Lung (tissue), 12 donors: ENCODE measurements around the gene ATP23. TPM values are rescaled to one million over a fixed set of nuclear protein-coding genes. Genes with fewer than 3 reads are reported as not detected.

Experiments
- ATAC-seq: fragments of 200-7000 bp; cut with Tn5 transposase; one replicate; pipeline ENCODE4 v1.9.1; 2020; ENCODE audit warnings: moderate number of reproducible peaks; ENCODE audit not compliant: insufficient read depth, low FRiP score
- DNase-seq, 3 donors: peaks; one replicate each; pipeline ENCODE4 v3.0.0-alpha.2; 2013 to 2017
- H3K27ac ChIP-seq, 2 donors: one replicate each; pipeline ENCODE4 v1.5.1; 2013; ENCODE audit warnings: mild to moderate bottlenecking in 2 of 2, moderate library complexity in 2 of 2, control low read depth in 1 of 2, inconsistent platforms in 1 of 2, low read depth in 1 of 2, low read length in 1 of 2
- H3K27me3 ChIP-seq, 3 donors: one replicate each; pipeline ENCODE4 v1.5.1; 2013; ENCODE audit warnings: low read length in 2 of 3; ENCODE audit not compliant: control insufficient read depth in 3 of 3, insufficient read depth in 3 of 3
- H3K36me3 ChIP-seq, 4 donors: one replicate each; pipeline ENCODE4 v1.5.1; 2013; ENCODE audit warnings: low read length in 4 of 4, mild to moderate bottlenecking in 1 of 4, moderate library complexity in 1 of 4; ENCODE audit not compliant: control insufficient read depth in 4 of 4, insufficient read depth in 4 of 4
- H3K4me1 ChIP-seq, 5 donors: one replicate each; pipeline ENCODE4 v1.5.1; 2013; ENCODE audit warnings: low read length in 5 of 5, mild to moderate bottlenecking in 2 of 5, moderate library complexity in 1 of 5; ENCODE audit not compliant: control insufficient read depth in 5 of 5, insufficient read depth in 5 of 5
- H3K4me3 ChIP-seq: one replicate; pipeline ENCODE4 v1.5.1; 2013; ENCODE audit warnings: mild to moderate bottlenecking, control low read depth, moderate library complexity
- H3K9ac ChIP-seq, 2 donors: one replicate each; pipeline ENCODE4 v1.5.1; 2013; ENCODE audit warnings: low read length in 2 of 2, control low read depth in 1 of 2; ENCODE audit not compliant: insufficient read depth in 1 of 2
- H3K9me3 ChIP-seq, 4 donors: one replicate each; pipeline ENCODE4 v1.5.1; 2013; ENCODE audit warnings: low read length in 3 of 4, mild to moderate bottlenecking in 1 of 4, moderate library complexity in 1 of 4; ENCODE audit not compliant: control insufficient read depth in 4 of 4, insufficient read depth in 3 of 4
- CTCF ChIP-seq: IDR thresholded peaks from 2 replicates; pipeline ENCODE4 v1.5.1; 2012; ENCODE audit warnings: mild to moderate bottlenecking; ENCODE audit errors: control extremely low read depth, extremely low read depth
- WGBS, 2 donors: extraction: QIAGEN DNeasy Blood & Tissue Kit; methylation state at CpG; one replicate each; pipeline ENCODE4 v1.1.7; 2013; 5-methylcytosine and 5-hydroxymethylcytosine counted together
- polyA plus RNA-seq, 2 donors: library from polyadenylated mRNA; stranded (reverse); fragments of 200-250 nt; gene quantifications; one replicate each; pipeline ENCODE4 v1.2.1, GENCODE V29; 2013
- total RNA-seq, 2 donors: library from RNA; depleted of rRNA in 1 of 2; stranded (reverse); fragments of >200 nt in 1 of 2; gene quantifications; one replicate each; pipeline ENCODE4 v1.2.1, GENCODE V29; 2014 to 2021
- donor health status: control.
- donor health status: control.
- donor health status: Bipolar disorder and iron deficiency.
- donor health status: healthy.
- donor health status: DM: yes; HTN: yes; CAD: no.

The ATP23 gene
- total and polyA plus RNA-seq, 4 donors, result 3.6 to 6.9 (median 5.9) TPM

- Histone ChIP-seq H3K9me3 (no peaks in the 10 kb centered on the region), H3K27me3 (peaks cover 0 to 4% (median 0%) of the 10 kb centered on the region in 3 donors), H3K9ac (no peak overlapping the region), H3K4me1 (peaks cover 0 to 7% (median 0%) of the 10 kb centered on the region in 5 donors), H3K36me3 (peaks cover 0 to 3% (median 0%) of the 10 kb centered on the region in 4 donors), H3K27ac (no peak overlapping the region), H3K4me3 (no peak overlapping the region)
- peak; percentile 100 for TF ChIP-seq CTCF
- WGBS, 2 donors, result 41 to 43% methylated on average over 26 of the region's 26 CpGs
- DNase-seq (peak; percentile 90 to 93 (median 93)), ATAC-seq (peak; percentile 97)
These were observed 36.2 kb upstream of the ATP23 start for GRCh38 chr12:57904848-57905811.

- Histone ChIP-seq H3K9ac (no peak overlapping the region), H3K4me1 (peaks cover 0 to 7% (median 0%) of the 10 kb centered on the region in 5 donors), H3K9me3 (no peaks in the 10 kb centered on the region), H3K27me3 (peaks cover 0 to 4% (median 0%) of the 10 kb centered on the region in 3 donors), H3K4me3 (no peak overlapping the region), H3K27ac (no peak overlapping the region), H3K36me3 (peaks cover 0 to 3% (median 0%) of the 10 kb centered on the region in 4 donors)
- ATAC-seq (no peak), DNase-seq (no peak)
- TF ChIP-seq CTCF, result no peak
- 73 to 83% methylated on average over 7 of the region's 7 CpGs for WGBS, 2 donors
These were observed 35.4 kb upstream of the ATP23 start for GRCh38 chr12:57905812-57906475.

GRCh38 chr12:57906821-57907220 lies 34.5 kb upstream of the ATP23 start:
- Histone ChIP-seq H3K9ac (no peak overlapping the region), H3K27ac (no peak overlapping the region), H3K9me3 (no peaks in the 10 kb centered on the region), H3K4me1 (peaks cover 0 to 7% (median 0%) of the 10 kb centered on the region in 5 donors), H3K27me3 (peaks cover 0 to 4% (median 0%) of the 10 kb centered on the region in 3 donors), H3K4me3 (no peak overlapping the region), H3K36me3 (peaks cover 0 to 3% (median 0%) of the 10 kb centered on the region in 4 donors)
- TF ChIP-seq CTCF, result no peak
- 76 to 89% methylated on average over 4 of the region's 4 CpGs for WGBS, 2 donors
- DNase-seq (no peak), ATAC-seq (no peak)
